ENCODE results near the gene CLCA2.

The CLCA2 gene

DNA sequence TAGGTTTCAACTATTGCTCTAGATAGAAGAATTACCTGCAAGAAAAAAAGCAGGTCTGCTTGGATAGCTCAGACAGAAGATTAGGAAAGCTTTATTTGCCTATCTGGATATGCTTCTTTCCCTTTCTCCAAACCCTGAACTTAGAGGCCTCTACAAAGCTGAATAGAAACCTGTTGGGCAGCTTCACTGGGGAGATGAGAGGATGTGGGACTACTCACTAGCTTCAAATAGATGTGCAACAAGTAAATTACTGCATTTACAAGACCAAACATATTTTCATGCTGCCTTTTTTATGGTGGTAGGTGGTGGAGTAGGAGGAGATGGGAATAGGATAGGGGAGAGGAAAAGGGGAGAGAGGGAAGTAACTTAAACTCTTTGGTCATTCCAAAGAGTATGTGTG is 6.4 kb downstream of the CLCA2 start:
- no peak for DNase-seq (ENCODE audit: low spot score)

DNA sequence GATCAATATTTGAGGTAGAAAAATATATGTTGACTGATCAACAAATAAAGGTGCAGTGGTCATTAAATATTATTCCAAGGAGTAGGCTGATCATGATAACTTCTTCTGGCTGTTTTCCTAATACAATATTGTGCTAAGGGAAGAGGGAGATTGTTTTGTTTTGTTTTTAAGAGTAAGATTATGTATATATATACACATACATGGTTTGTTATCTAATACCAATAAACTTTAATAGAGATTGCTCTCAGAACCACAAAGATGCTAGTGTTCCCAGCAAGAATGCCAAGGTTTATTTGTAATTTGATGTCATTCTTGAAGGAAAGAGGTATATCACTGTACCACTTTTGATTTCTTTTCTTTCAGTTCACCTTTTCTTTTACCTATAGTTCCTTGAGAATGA is 10.1 kb downstream of the CLCA2 start:
- no peak for DNase-seq (ENCODE audit: low spot score)

DNA sequence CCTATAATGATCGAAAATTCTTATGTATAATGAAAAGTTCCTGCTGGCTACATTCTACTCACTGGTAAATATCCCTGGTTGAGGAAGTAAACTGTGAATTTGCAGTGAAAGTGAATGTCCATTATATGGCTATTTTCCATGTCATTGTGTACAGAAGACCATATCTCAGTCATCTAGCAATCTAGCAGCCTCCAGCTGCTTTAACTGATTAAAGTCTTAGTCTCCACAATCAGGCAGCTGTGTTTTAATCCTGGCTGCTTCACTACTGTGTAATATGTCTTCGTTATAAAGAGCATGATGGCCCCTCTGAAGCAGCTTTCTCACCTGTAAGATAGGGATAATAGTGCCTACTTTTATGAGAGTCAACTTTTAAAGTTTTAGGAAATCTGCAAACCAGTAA is 11.4 kb downstream of the CLCA2 start:
- DNase-seq (ENCODE audit: low spot score) = no peak

DNA sequence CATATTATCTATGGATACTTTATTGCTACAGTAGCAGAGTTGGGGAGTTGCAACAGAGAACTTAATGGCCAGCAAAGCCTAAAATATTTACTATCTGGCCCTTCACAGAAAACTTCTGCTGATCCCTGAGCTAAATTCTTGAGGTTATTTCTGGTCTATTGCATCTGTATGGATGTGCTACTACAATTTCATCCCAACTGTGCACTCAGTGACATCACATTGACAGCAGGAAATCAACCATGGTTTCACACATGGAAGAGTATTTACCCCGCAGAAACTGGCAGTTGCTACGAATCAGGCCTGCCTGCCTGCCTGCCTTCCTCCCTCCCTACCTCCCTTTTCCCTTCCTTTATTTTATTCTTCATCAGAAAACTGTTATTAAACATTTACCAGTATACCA is 12.1 kb downstream of the CLCA2 start:
- no peak for DNase-seq (ENCODE audit: low spot score)

DNA sequence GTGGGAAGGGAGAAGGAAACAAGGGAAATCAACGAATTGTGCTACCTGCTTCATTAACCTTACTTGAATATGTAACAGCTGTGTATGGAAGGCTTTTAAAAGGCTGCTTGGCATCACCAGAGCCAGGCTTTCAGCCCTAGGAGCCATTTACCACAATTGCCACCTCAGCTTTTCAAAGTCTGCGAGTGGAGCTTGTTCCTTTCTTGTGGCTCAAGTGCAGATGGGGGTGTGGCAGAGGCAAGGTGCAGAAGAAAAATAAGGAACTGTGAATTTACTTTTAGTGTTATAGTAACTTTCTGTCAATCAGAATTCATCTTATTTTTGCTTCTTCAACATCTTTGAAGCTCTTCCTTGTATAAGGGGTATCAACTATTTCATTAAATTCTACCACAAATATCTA is 17.6 kb downstream of the CLCA2 start:
- no peak for DNase-seq (ENCODE audit: low spot score)

DNA sequence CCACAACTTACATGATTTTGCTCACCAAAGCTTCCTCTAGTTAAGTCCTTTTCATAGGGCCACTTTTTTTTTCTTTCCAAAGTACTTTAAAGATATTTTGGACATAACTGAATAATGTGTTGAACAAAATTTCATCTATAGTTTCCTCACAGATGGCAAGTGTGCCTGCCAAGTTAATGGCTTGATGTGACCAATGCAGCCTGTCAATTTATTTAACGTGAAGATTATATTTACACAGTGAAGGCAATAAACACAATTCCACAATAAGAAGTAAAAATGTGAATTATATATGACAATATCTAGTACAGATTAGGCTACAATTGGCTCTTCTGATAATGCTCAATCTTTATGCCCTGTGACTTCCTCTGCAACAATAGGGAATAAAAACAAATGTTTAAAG is 18.0 kb downstream of the CLCA2 start:
- no peak for DNase-seq (ENCODE audit: low spot score)

DNA sequence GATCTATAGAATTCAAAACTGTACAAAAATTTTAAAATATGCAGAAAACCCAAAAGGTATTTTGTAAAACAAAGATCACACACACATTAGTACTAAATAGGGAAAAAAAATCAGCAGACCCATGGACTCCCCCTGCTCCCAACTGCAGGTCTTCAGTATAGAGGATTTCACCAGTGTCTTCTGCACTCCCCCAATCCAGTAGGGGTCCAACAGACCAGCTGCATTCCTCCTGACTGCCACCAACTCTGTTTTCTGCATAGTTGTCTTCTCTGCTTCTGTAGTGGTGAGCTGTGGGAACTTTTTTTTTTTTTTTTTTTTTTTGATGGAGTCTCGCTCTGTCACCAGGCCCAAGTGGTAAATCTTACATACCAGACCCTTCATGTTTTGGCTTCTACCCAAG is 21.9 kb downstream of the CLCA2 start:
- DNase-seq (ENCODE audit: low spot score) = no peak

DNA sequence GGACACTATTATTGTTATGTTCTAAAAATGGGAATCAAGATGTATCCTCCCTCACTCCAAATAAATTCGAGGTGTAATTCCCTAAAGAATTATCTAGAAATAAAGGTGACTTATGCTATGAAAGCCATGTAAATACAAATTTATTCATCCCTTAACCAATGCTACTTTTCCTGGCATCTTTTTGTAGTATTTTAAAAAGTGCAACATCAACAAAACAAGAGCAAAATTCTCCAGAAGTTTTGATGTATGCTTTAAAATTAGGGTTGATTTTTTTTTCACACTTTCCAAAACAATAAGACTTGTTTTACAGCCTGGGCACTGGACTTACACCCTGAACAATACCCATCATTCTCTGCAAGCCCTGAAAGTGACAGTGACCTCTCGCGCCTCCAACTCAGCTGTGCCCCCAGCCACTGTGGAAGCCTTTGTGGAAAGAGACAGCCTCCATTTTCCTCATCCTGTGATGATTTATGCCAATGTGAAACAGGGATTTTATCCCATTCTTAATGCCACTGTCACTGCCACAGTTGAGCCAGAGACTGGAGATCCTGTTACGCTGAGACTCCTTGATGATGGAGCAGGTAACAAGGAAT is 23.3 kb downstream of the CLCA2 start:
- DNase-seq (ENCODE audit: low spot score) = no peak

DNA sequence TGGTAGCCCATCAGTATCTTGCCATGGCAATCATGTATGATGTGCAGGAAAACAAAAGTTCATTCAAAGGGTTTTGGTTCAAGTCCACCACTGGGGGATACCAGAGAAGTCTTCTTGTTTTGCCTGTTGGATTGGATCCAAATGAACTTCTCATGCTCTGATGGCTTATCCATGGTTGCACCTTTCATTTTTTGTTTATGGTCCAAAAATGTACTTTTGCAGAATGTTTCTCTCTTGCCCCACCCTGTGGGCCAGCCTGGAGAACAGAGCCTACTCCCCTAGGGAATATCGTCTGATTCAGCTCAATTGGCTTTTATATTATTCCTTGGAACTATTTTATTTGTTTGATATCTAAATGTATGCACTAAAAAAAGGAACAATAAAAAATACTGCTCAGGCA is 24.7 kb downstream of the CLCA2 start:
- DNase-seq (ENCODE audit: low spot score) = no peak

DNA sequence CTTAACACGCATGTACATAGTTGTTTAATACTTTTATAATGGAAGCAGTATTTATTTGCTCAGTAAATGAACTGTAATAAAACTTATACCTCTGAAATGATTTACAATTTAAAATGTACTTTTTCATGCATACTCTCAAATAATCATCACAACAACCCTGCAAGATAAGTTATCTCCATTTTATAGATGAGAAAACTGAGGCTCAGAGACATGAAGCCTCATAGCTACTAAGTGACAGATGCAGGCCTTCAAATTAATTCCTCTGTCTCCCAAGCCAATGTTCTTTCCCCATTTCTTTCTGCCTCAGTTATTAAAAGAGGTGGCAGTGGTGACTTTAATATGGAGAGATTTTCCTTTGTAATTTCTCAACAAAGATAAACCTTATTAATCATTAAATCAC is 25.1 kb downstream of the CLCA2 start:
- no peak for DNase-seq (ENCODE audit: low spot score)

DNA sequence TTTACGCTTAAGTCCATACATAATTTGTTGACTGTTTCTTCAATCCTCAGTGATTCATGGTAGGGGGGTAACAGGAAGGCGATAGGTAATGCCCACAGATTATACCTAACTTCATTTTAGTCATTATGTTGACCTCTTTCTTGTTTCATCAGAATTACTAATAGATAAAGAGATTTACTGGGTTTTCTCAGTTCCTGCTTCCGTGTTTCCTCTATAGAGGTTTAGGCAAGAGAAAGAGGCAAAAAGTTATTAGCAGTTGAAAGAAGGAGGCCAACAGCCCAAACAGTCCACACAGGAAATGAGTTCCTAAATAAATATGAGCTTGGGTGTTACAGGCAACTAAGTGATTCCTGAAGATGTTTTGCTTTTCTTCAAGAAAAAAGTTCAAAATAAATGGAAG is 26.9 kb downstream of the CLCA2 start:
- no peak for DNase-seq (ENCODE audit: low spot score)

DNA sequence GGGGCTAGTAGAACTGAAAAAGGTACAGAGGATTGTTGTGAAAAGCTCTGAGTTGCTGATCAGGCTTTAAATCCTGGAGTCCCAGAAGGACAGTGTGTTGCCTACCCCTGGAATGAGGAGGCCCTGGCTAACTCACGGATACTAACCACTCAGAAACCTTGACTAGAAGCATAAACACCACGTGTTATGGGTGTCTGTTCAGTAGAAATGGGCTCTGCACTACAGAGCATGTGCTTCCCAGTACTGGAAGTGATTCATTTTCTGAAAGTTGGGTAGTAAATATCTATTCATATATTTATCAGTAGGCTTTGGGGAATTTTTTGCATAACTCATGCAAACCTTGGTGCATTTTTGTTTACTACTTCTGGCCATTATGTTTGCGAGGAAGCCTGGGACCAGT is 29.7 kb downstream of the CLCA2 start:
- no peak for DNase-seq (ENCODE audit: low spot score)

DNA sequence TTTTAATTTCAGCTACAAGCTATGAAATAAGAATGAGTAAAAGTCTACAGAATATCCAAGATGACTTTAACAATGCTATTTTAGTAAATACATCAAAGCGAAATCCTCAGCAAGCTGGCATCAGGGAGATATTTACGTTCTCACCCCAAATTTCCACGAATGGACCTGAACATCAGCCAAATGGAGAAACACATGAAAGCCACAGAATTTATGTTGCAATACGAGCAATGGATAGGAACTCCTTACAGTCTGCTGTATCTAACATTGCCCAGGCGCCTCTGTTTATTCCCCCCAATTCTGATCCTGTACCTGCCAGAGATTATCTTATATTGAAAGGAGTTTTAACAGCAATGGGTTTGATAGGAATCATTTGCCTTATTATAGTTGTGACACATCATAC is 31.1 kb downstream of the CLCA2 start:
- DNase-seq (ENCODE audit: low spot score) = no peak

DNA sequence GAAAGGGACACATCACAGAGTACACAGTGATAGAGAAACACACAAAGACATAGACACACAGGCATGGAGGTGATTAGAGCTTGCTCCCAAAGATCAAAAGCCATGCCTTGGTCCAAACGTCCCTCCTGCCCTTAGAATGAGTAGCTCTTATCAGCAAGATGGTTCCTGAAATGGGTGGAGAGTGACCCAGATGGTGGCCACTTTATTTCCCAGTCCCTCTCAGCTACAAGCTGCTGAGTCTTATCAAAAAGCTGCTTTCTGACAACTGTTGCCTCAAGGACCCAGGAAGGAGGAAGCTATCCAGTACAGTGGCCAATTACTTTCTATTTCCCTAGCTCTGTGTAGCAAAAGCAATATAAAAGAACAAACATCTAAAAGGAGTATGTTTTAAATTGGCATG is 37.0 kb downstream of the CLCA2 start:
- DNase-seq (ENCODE audit: low spot score) = no peak

DNA sequence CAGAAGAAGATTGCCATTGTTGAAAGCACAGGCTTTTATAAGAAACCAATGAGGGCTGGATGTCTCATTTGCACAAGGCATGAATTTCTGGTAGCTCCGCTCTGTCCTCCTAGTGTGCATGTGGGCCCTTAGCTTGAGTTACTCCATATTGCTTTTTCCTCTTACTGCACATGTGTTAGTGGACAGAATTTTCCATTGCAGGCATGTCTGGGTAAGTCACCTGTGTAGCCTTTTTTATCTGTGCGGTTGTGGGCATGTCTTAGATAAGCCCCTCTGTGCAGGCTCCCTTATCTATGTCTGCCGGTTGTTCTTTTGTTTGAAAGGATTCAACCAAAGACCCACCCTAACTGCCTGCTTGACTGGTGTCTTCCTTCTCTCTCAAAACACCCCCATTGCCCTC is 37.5 kb downstream of the CLCA2 start:
- DNase-seq (ENCODE audit: low spot score) = no peak

DNA sequence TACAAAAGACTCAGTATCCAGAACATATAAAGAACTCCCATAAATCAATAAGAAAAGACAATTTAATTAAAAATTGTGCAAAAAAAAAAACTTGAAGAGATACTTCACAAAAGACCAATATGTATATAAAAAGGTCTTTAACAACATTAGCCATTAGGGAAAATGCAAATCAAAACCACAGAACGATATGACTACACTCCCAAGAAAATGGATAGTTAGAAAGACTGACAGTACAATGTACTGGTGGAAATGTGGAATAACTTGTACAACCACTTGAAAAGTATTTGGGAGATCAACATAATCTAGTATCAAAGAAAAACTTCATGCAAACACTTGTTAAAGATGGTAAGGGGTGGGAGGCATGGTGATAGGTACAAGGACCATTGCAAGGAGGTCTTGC is 40.8 kb downstream of the CLCA2 start:
- no peak for DNase-seq (ENCODE audit: low spot score)

DNA sequence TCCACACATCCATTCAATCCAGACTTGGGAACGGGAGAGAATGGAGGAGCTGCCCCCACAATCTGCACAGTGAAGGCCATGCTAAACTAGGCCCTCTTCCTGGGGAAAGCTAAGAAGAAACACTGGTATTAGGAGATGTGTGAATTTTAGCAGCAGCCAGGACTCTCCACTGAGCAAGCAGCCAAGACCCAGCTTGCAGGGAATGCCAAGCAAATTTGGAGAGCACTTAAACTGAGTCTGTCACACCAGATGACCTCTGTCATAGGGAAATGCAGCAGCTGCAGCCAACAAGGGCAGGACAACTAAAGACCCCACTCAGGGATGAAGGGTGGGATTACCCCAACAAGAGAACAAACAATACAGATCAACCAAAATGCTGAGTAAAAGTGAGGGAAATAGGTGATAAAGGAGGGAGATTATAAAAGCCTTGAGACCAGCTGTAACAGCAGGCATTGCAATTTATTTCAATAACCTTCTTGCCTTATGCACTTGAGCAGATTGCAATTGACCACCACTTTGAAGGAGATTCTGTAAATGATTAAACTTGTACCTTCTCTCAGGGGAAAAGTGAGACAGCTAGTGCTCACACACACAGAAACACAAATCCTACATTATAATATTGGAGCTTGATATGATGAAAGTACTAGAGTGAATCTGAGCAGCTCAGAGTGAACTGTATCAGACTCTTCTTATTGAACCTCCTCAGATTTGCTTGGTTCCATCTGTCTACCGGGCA is 42.3 kb downstream of the CLCA2 start:
- DNase-seq (ENCODE audit: low spot score) = no peak

DNA sequence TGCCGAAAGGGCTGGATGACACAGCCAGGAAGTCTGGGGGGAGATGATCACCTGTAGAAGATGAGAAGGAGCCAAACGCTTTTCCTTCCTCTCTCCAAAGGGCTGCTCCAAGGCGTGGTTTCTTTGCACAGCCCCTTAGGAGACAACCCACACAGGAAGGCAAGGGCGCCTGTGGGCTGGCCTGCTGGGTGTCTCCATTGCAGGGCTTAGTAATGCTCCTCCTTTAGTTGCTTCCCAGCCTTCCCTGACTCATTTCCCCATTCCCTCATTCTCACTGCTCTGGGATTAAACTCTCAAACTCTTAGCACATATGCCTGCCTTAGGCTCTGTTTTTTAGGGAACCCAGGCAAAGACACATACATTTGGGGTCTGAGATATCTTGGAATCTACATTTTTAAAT is 43.0 kb downstream of the CLCA2 start:
- DNase-seq (ENCODE audit: low spot score) = no peak

DNA sequence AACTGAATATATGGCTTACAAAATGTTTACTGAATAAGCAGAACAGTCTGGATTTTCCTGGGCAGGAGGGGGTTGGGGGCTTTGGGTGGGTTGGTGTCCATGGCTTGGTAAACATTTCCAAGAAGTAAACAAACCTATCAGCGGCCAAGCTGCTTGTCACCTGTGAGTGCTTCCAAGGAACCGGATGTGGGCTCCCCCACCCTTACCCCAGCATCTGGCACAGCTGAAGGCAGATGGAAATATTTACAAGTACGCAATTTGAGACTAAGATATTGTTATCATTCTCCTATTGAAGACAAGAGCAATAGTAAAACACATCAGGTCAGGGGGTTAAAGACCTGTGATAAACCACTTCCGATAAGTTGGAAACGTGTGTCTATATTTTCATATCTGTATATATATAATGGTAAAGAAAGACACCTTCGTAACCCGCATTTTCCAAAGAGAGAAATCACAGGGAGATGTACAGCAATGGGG is 44.6 kb downstream of the CLCA2 start, which contains the start of gene CLCA1:
Gene CLCA1 (plus strand): TSS at position 427 of the 477 bp plus-strand sequence. CDS start 45 bp downstream, at position 472.
- DNase-seq (ENCODE audit: low spot score) = no peak

DNA sequence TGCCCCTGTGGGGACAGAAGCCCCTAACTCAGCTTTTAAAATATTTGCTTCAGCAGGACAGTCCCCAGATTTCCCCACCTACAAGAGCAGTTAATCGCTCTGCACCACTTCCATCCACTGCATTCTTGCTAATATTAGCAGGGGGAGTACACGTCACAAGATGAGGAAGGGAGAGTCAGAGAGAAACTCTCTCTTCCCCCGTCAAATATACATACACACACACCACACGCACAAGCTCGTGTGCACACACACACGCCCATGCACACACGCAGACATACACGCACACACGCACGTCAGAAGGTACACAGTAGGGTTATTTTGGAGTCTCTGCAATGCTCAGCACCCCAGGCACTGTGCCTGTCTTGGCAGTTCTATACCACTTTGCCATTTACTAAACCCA is 46.9 kb downstream of the CLCA2 start:
- no peak for DNase-seq (ENCODE audit: low spot score)

DNA sequence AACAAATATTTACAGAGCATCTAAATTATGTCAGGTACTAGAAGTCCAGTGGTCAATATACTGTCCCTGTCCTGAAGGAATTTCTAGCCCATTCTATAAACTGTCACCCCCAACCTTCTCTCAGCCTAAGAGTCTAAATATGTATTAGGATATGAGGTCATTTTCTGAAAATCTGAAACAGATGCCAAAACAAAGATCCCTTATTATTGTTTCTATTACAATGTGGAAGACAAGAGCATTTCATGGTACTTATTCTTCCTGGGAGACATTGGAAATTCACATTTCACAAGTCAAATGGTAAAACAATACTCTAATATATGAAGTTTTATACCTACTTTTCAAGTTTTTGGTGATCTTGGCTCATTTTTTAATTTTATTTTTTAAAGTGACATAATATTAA is 47.3 kb downstream of the CLCA2 start:
- no peak for DNase-seq (ENCODE audit: low spot score)

DNA sequence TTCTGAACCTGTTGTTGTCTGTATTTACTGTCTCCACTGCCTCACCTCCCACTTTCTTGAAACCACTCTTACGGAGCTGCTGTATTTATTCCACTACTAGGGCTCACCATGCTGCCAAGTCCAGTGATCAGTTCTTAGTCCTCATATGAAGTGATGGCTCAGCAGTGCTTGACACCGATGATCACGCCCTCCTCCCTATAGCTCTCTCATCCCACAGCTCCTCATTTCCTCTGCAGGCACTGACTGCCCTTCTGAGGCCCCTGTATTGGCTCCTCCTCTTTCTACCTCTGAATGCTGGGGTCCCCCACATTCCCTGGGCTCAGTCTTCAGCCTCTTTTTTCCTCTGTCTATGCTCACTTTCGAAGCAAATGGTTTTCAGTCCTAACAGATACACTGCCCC is 48.2 kb downstream of the CLCA2 start:
- DNase-seq (ENCODE audit: low spot score) = no peak

DNA sequence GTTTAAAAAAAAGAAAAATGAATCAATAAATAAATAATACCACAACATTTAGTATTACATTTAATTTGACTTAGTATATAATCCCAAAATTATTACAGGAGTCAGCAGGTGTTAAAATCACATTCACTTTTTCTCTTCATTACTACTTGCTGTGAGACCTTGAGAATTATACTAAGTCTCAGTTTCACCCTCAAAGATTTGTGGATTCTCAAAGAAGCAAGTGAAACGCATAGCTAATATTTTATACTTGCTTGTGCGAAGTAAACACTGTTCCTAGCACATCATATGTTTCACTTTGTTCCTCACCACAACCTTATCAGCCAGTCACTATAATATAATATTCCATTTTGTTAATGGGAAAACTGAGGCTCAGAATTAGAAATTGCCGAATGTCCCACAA is 48.8 kb downstream of the CLCA2 start:
- DNase-seq (ENCODE audit: low spot score) = no peak

DNA sequence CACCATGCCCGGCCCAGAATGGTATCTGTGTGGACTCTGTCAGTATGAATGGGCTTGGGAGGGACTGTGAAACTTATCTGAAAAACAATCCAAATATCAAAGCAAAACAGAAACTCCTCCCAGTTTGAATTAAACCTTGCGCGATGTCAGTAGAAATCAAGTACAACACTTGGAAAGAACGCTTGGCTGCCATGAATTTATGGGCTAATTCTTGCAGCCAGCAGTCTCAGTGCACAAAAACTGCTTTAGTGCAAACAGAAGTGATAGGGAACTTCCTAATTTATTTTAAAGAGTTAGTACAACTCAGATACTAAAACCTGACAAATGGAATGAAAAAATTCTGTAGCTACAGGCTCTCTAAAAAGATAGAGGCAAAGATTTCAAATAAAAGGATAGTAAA is 53.3 kb downstream of the CLCA2 start:
- no peak for DNase-seq (ENCODE audit: low spot score)
